Hematopoietic multipotent progenitor cell treated with erythropoietin and hydrocortisone succinate and interleukin-3 and kit ligand, for 15 days (in vitro differentiated cells): ENCODE data around the gene UNC5C.

ENCODE experiments used
- DNase-seq: peaks from one replicate; pipeline ENCODE4 v3.0.0-alpha.2; 2015; ENCODE audit warnings: low spot score

The UNC5C gene

GRCh38 chr4:95466791-95467190 is 82.0 kb downstream of the UNC5C start:
- no peak for DNase-seq

GRCh38 chr4:95465010-95465409 is 83.8 kb downstream of the UNC5C start:
- no peak for DNase-seq

GRCh38 chr4:95462921-95463320 is 85.9 kb downstream of the UNC5C start:
- no peak for DNase-seq

- DNase-seq: no peak
These were observed 91.4 kb downstream of the UNC5C start for GRCh38 chr4:95457353-95457752.

GRCh38 chr4:95450294-95450693 is 98.5 kb downstream of the UNC5C start:
- DNase-seq: no peak

GRCh38 chr4:95446173-95446572 is 102.6 kb downstream of the UNC5C start:
- DNase-seq: no peak

- DNase-seq: no peak
These were observed 103.5 kb downstream of the UNC5C start for GRCh38 chr4:95445251-95445650.

- DNase-seq: no peak
These were observed 104.0 kb downstream of the UNC5C start for GRCh38 chr4:95444812-95445211.

GRCh38 chr4:95439896-95440295 is 108.9 kb downstream of the UNC5C start:
- no peak for DNase-seq

- DNase-seq: no peak
These were observed 109.7 kb downstream of the UNC5C start for GRCh38 chr4:95439071-95439470.

- DNase-seq: no peak
These were observed 116.3 kb downstream of the UNC5C start for GRCh38 chr4:95432466-95432865.

- DNase-seq: no peak
These were observed 117.1 kb downstream of the UNC5C start for GRCh38 chr4:95431678-95432077.

GRCh38 chr4:95429416-95429815 is 119.4 kb downstream of the UNC5C start:
- DNase-seq: no peak

GRCh38 chr4:95428291-95429070 is 120.3 kb downstream of the UNC5C start:
- DNase-seq: no peak

- DNase-seq: no peak
These were observed 122.3 kb downstream of the UNC5C start for GRCh38 chr4:95426455-95426854.

- DNase-seq: no peak
These were observed 126.3 kb downstream of the UNC5C start for GRCh38 chr4:95422436-95422835.

GRCh38 chr4:95421869-95422268 is 126.9 kb downstream of the UNC5C start:
- no peak for DNase-seq

GRCh38 chr4:95417531-95417930 is 131.2 kb downstream of the UNC5C start:
- DNase-seq: no peak

- no peak for DNase-seq
These were observed 133.4 kb downstream of the UNC5C start for GRCh38 chr4:95415346-95415771.

GRCh38 chr4:95411371-95412088 is 137.2 kb downstream of the UNC5C start:
- DNase-seq: no peak

GRCh38 chr4:95410387-95410977 is 138.3 kb downstream of the UNC5C start:
- DNase-seq: no peak

GRCh38 chr4:95409750-95410149 is 139.0 kb downstream of the UNC5C start:
- no peak for DNase-seq

- no peak for DNase-seq
These were observed 139.6 kb downstream of the UNC5C start for GRCh38 chr4:95409127-95409526.
